NB4 (cell line): Measurements from ENCODE around the gene HRNR.
A peak's percentile ranks its signal among the peaks of the same experiment; 100 is the strongest.

Source experiments
- MAX ChIP-seq: IDR thresholded peaks from 2 replicates; pipeline ENCODE4 v1.6.1; 2011; ENCODE audit warnings: low read depth, low read length
- MYC ChIP-seq: IDR thresholded peaks from 2 replicates; pipeline ENCODE4 v1.6.1; 2011; ENCODE audit warnings: low read depth, low read length
- POLR2A ChIP-seq: IDR thresholded peaks from 2 replicates; pipeline ENCODE4 v1.6.1; 2011; ENCODE audit warnings: mild to moderate bottlenecking; ENCODE audit not compliant: insufficient read length; ENCODE audit errors: extremely low read depth
- TF ChIP-seq, protein P1 (sequence below): IDR thresholded peaks from one replicate; pipeline ENCODE4 v1.5.1; 2012; ENCODE audit warnings: low read depth, low read length

GRCh38 chr1:152189657-152190442, 34.1 kb downstream of the HRNR start:
- TF ChIP-seq, protein P1, sequence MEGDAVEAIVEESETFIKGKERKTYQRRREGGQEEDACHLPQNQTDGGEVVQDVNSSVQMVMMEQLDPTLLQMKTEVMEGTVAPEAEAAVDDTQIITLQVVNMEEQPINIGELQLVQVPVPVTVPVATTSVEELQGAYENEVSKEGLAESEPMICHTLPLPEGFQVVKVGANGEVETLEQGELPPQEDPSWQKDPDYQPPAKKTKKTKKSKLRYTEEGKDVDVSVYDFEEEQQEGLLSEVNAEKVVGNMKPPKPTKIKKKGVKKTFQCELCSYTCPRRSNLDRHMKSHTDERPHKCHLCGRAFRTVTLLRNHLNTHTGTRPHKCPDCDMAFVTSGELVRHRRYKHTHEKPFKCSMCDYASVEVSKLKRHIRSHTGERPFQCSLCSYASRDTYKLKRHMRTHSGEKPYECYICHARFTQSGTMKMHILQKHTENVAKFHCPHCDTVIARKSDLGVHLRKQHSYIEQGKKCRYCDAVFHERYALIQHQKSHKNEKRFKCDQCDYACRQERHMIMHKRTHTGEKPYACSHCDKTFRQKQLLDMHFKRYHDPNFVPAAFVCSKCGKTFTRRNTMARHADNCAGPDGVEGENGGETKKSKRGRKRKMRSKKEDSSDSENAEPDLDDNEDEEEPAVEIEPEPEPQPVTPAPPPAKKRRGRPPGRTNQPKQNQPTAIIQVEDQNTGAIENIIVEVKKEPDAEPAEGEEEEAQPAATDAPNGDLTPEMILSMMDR: peak; percentile 68
- TF ChIP-seq MAX (peak; percentile 61), POLR2A (no peak), MYC (no peak)
